IMR-90 (cell line): ENCODE results near the gene NADSYN1.

Source experiments
- BHLHE40 ChIP-seq: fragments of 150-350 bp; IDR thresholded peaks from 2 replicates; pipeline ENCODE4 v1.6.1; 2016; ENCODE audit warnings: mild to moderate bottlenecking, low read depth, low read length
- FOS ChIP-seq: fragments of 150-350 bp; IDR thresholded peaks from 2 replicates; pipeline ENCODE4 v1.6.1; 2016; ENCODE audit warnings: low read depth, low read length
- MAFK ChIP-seq: IDR thresholded peaks from 2 replicates; pipeline ENCODE4 v1.6.1; 2012; ENCODE audit warnings: low read depth, low read length, improper control_type of control experiment
- MAZ ChIP-seq: IDR thresholded peaks from 2 replicates; pipeline ENCODE4 v1.6.1; 2012; ENCODE audit warnings: low read depth, mild to moderate bottlenecking, low read length, improper control_type of control experiment, moderate library complexity, borderline replicate concordance
- MXI1 ChIP-seq: IDR thresholded peaks from 2 replicates; pipeline ENCODE4 v1.6.1; 2012; ENCODE audit warnings: low read depth, mild to moderate bottlenecking, low read length, moderate library complexity, borderline replicate concordance
- NFE2L2 ChIP-seq: fragments of 150-350 bp; IDR thresholded peaks from 2 replicates; pipeline ENCODE4 v1.6.1; 2016; ENCODE audit warnings: low read depth, mild to moderate bottlenecking, low read length
- POLR2A ChIP-seq: IDR thresholded peaks from 2 replicates; pipeline ENCODE4 v1.6.1; 2012; ENCODE audit warnings: mild to moderate bottlenecking, low read depth, low read length
- RAD21 ChIP-seq: IDR thresholded peaks from 2 replicates; pipeline ENCODE4 v1.6.1; 2012; ENCODE audit warnings: low read length, improper control_type of control experiment
- SMC3 ChIP-seq: fragments of 150-350 bp; IDR thresholded peaks from 2 replicates; pipeline ENCODE4 v1.6.1; 2016; ENCODE audit warnings: low read depth, mild to moderate bottlenecking, antibody characterized with exemption, low read length, moderate library complexity
- TF ChIP-seq, protein P1 (sequence below): conservative IDR thresholded peaks from 2 replicates; pipeline ENCODE4 v1.5.1; 2012; ENCODE audit warnings: mild to moderate bottlenecking, low read depth, low read length, improper control_type of control experiment
- TF ChIP-seq, protein P2 (sequence below): fragments of 150-350 bp; IDR thresholded peaks from 2 replicates; pipeline ENCODE4 v1.6.1; 2016; ENCODE audit warnings: low read depth, mild to moderate bottlenecking, low read length, moderate library complexity, borderline replicate concordance
- TF ChIP-seq, protein P3 (sequence below): fragments of 150-350 bp; IDR thresholded peaks from 2 replicates; pipeline ENCODE4 v1.6.1; 2017; ENCODE audit warnings: mild to moderate bottlenecking, antibody characterized with exemption, low read length, low read depth

DNA sequence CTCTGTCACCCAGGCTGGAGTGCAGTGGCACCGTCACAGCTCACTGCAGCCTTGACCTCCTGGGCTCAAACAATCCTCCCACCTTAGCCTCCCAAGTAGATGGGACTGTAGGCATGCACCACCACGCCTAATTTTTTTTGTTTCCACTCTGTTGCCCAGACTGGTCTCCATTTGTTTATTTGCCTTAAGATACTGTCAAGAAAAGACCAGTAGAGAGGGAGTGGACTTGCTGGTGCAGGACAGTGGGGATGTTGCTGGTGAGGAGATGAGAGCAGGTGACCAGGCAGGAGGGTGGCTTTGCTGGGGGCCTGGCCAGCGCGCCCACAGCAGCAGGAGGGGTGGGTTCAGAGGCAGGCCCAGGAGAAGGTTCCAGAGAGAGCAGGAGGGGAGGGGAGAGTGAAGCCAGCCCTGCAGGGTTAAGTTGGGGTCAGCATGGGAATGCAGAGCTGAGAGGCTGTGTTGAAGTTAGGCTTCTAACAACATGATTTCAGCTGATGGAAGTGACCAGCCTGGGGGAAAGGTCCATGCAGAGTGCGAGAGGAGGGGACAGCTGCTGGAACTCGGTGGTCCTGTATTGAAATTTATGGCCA is 35.8 kb downstream of the NADSYN1 start:
- TF ChIP-seq MAZ = no peak
- TF ChIP-seq, protein P1, sequence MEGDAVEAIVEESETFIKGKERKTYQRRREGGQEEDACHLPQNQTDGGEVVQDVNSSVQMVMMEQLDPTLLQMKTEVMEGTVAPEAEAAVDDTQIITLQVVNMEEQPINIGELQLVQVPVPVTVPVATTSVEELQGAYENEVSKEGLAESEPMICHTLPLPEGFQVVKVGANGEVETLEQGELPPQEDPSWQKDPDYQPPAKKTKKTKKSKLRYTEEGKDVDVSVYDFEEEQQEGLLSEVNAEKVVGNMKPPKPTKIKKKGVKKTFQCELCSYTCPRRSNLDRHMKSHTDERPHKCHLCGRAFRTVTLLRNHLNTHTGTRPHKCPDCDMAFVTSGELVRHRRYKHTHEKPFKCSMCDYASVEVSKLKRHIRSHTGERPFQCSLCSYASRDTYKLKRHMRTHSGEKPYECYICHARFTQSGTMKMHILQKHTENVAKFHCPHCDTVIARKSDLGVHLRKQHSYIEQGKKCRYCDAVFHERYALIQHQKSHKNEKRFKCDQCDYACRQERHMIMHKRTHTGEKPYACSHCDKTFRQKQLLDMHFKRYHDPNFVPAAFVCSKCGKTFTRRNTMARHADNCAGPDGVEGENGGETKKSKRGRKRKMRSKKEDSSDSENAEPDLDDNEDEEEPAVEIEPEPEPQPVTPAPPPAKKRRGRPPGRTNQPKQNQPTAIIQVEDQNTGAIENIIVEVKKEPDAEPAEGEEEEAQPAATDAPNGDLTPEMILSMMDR = no peak
- no peak for TF ChIP-seq POLR2A
- TF ChIP-seq SMC3 = no peak
- TF ChIP-seq, protein P2, sequence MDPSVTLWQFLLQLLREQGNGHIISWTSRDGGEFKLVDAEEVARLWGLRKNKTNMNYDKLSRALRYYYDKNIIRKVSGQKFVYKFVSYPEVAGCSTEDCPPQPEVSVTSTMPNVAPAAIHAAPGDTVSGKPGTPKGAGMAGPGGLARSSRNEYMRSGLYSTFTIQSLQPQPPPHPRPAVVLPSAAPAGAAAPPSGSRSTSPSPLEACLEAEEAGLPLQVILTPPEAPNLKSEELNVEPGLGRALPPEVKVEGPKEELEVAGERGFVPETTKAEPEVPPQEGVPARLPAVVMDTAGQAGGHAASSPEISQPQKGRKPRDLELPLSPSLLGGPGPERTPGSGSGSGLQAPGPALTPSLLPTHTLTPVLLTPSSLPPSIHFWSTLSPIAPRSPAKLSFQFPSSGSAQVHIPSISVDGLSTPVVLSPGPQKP = no peak
- TF ChIP-seq RAD21 = no peak
- no peak for TF ChIP-seq MXI1
- TF ChIP-seq NFE2L2 = no peak
- TF ChIP-seq, protein P3, sequence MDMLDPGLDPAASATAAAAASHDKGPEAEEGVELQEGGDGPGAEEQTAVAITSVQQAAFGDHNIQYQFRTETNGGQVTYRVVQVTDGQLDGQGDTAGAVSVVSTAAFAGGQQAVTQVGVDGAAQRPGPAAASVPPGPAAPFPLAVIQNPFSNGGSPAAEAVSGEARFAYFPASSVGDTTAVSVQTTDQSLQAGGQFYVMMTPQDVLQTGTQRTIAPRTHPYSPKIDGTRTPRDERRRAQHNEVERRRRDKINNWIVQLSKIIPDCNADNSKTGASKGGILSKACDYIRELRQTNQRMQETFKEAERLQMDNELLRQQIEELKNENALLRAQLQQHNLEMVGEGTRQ = no peak
- no peak for TF ChIP-seq BHLHE40
- TF ChIP-seq FOS = no peak
- no peak for TF ChIP-seq MAFK
